Neutrophil (primary cell): Measurements from ENCODE around the gene TTLL5.

Experiments used
- H3K27ac ChIP-seq: fragments of 200-600 bp; sonication (generic); 2 replicates; pipeline ENCODE4 v1.5.1; 2016; ENCODE audit warnings: mild to moderate bottlenecking, moderate library complexity
- H3K27me3 ChIP-seq: fragments of 200-600 bp; sonication (generic); 2 replicates; pipeline ENCODE4 v1.6.0; 2016; ENCODE audit warnings: mild to moderate bottlenecking
- H3K36me3 ChIP-seq: fragments of 200-600 bp; sonication (generic); 2 replicates; pipeline ENCODE4 v1.5.1; 2017
- H3K4me1 ChIP-seq, 2 experiments: fragments of 200-600 bp in 1 of 2; sonication (generic) in 1 of 2; 1 replicate in 1 of 2; 2 replicates in 1 of 2; pipeline versions ENCODE4 v1.5.1 to v1.6.1; 2013 to 2016; ENCODE audit warnings: low read depth in 1 of 2, low read length in 1 of 2, mild to moderate bottlenecking in 1 of 2, moderate library complexity in 1 of 2; ENCODE audit not compliant: control insufficient read depth in 1 of 2, insufficient read depth in 1 of 2
- H3K4me3 ChIP-seq, 2 experiments: fragments of 200-600 bp in 1 of 2; sonication (generic) in 1 of 2; 1 replicate in 1 of 2; 2 replicates in 1 of 2; pipeline ENCODE4 v1.5.1; 2013 to 2016; ENCODE audit warnings: low read depth in 1 of 2, low read length in 1 of 2, mild to moderate bottlenecking in 1 of 2, moderate library complexity in 1 of 2
- H3K9me3 ChIP-seq: fragments of 200-600 bp; sonication (generic); 2 replicates; pipeline ENCODE4 v1.5.1; 2016
- TF ChIP-seq, protein P1 (sequence below): fragments of 200-600 bp; sonication (generic); IDR thresholded peaks from 2 replicates; pipeline ENCODE4 v1.5.1; 2016; ENCODE audit warnings: antibody characterized with exemption

The TTLL5 gene

DNA sequence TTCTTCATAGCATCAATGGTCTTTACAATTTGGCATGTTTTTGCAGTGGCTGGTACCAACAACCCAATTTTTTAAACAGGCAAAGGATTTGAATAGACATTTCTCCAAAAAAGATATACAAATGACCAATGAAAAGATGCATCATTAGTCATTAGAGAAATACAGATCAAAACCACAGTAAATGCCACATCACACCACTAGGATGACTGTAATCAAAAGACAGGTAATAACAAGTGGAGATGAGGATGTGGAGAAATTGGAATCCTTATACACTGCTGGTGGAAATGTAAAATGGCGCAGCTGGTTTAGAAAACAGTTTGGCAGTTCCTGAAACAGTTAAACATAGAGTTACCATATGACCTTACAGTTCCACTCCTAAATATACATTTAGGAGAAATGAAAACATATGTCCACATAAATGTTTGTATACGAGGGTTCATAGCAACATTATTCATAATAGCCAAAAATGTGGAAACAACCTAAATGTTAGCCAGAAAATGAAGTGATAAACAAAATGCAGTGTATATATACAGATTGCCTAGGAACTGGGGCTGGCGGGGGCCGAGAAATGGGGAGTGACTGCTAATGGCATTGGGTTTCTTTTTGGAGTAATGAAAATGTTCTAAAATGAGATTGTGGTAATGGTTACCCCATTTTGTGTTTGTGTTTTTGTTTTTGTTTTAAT, 265.5 kb downstream of the TTLL5 start:
- Histone ChIP-seq H3K36me3 (no peaks in the 10 kb centered on the region), H3K9me3 (no peaks in the 10 kb centered on the region), H3K27me3 (no peaks in the 10 kb centered on the region), H3K27ac (no peak overlapping the region), H3K4me1 (no peaks in the 10 kb centered on the region), H3K4me3 (no peak overlapping the region)
- TF ChIP-seq, protein P1, sequence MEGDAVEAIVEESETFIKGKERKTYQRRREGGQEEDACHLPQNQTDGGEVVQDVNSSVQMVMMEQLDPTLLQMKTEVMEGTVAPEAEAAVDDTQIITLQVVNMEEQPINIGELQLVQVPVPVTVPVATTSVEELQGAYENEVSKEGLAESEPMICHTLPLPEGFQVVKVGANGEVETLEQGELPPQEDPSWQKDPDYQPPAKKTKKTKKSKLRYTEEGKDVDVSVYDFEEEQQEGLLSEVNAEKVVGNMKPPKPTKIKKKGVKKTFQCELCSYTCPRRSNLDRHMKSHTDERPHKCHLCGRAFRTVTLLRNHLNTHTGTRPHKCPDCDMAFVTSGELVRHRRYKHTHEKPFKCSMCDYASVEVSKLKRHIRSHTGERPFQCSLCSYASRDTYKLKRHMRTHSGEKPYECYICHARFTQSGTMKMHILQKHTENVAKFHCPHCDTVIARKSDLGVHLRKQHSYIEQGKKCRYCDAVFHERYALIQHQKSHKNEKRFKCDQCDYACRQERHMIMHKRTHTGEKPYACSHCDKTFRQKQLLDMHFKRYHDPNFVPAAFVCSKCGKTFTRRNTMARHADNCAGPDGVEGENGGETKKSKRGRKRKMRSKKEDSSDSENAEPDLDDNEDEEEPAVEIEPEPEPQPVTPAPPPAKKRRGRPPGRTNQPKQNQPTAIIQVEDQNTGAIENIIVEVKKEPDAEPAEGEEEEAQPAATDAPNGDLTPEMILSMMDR: no peak

DNA sequence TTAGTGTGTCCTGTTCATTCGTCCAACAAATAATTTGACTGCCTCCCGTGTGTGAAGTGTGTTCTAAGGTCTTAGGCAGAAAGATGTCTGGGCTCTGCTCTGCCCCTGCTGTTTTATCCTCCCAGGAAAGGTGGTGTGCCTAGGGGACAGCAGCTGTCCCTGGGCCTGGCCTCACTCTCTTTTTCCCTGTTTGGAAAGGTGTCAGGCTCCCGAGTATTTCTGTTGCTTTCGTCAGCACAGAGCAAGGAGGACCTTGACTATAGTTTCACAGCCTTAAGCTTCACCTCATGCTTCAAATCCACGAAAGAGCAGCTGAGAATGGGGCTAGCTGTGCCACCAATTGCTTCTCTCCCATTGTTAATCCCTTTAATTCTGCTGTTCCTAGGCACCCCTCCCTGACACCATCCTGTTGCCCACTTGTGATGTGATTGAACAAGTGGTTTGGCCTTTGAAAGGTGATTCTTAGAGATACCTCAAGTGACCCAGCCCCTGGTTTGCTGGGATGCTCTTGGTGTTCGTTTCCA, 266.6 kb downstream of the TTLL5 start:
- no peaks in the 10 kb centered on the region for H3K9me3 ChIP-seq
- no peaks in the 10 kb centered on the region for H3K27me3 ChIP-seq
- H3K27ac ChIP-seq: no peak overlapping the region
- no peak overlapping the region for H3K4me3 ChIP-seq
- no peaks in the 10 kb centered on the region for H3K36me3 ChIP-seq
- H3K4me1 ChIP-seq: no peaks in the 10 kb centered on the region
- TF ChIP-seq, protein P1: no peak

DNA sequence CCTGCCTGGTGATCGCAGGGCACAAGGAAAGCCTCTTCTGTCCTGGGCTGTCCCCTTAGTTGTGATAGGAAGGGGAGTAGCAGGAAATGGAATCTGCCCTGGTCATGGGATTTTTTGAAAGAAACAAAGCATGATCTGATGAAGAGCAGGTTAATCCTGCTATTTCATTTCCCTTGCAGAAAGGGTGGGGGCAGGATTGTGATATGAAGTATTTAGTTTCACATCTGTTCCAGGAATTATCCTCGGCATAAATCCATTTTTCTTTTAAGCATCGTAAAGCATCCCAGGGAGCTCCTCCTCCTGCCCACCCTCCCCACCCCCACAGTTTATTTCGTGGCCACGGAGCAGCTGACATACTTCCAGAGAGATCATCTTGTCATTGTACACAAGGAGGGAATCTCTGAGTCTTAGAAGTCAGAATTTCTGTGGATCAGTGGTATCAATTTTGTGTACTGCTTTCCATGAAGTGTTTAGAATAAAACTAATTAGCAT, 267.7 kb downstream of the TTLL5 start:
- H3K4me3 ChIP-seq: no peak overlapping the region
- no peaks in the 10 kb centered on the region for H3K4me1 ChIP-seq
- TF ChIP-seq, protein P1: no peak
- no peaks in the 10 kb centered on the region for H3K9me3 ChIP-seq
- no peak overlapping the region for H3K27ac ChIP-seq
- H3K36me3 ChIP-seq: no peaks in the 10 kb centered on the region
- H3K27me3 ChIP-seq: no peaks in the 10 kb centered on the region

DNA sequence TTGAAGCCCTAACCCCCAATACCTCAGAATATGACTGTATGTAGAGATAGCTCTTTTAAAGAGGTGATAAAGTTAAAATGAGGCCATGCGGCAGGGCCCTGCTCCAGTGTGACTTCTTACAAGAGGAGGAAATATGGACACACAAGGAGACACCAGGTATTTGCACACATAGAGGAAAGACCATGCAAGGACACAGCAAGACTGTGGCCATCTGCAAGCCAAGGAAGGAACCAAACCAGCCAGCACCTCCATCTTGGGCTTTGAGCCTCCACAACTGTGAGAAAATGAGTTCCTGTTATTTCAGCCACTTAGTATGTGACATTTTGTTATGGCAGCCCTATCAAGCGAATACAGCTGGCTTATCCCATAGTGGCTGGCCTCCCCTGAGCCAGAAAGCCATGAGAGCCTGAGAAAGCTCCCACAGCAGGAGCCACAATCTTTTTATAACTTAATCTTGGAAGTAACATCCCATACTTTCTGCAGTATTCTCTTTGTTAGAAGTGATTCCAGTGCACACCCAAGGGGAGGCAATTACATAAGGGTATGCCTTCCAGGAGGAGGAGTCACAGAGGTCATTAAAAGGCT, 272.8 kb downstream of the TTLL5 start:
- Histone ChIP-seq H3K9me3 (no peaks in the 10 kb centered on the region), H3K27me3 (no peaks in the 10 kb centered on the region), H3K4me1 (no peaks in the 10 kb centered on the region), H3K4me3 (no peak overlapping the region), H3K27ac (no peak overlapping the region), H3K36me3 (no peaks in the 10 kb centered on the region)
- TF ChIP-seq, protein P1: no peak

DNA sequence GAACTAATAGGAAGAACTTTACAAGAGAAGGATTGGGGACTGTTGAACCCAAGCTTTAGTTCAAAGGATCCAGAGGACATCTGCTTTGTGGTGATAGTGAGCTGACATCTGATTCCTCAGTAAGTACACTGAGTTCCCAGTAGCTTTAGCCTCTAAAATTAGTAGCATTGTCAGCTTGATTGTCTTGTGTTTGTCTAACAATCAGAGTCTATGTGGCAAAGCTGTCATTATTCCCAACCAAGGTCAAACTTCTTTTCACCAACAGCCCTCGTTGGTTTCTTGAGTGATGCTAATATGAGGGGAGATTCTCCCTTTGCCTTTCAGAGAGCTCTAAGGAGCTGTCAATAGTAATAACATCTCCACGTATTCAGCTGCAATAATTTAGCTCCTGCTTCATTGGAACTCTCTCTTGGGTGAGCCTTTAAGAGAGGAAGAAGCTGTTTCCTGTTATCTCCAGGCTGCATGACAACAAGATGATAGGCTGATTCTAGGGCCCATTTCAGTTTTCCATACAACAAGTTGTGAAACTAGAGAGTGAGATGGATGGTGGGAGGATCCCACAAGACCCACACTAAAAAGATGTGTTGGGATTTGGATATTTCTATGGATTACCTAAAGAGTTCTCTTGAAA, 274.1 kb downstream of the TTLL5 start:
- Histone ChIP-seq H3K4me1 (no peaks in the 10 kb centered on the region), H3K9me3 (no peaks in the 10 kb centered on the region), H3K36me3 (no peaks in the 10 kb centered on the region), H3K4me3 (no peak overlapping the region), H3K27ac (no peak overlapping the region), H3K27me3 (no peaks in the 10 kb centered on the region)
- TF ChIP-seq, protein P1: no peak
